NCI-H510A (cell line): Measurements from ENCODE around the gene SNTA1.
"Not testable (repeated sequence)": the region's sequence is repeated elsewhere in the genome, so short reads cannot be mapped to it uniquely, and the experiment has no call there.

Experiments
- DNase-seq: peaks from one replicate; lab custom pipeline; 2025; lab: John Stamatoyannopoulos, UW

SNTA1 gene

GRCh38 chr20:33443512-33444239, at the start of gene SNTA1:
TSS of gene SNTA1 (minus strand) at chr20:33443763. CDS start at chr20:33443620, 143 bp downstream.
- DNase-seq, result peak; percentile 92

- DNase-seq, result no peak
Observed at GRCh38 chr20:33490934-33491656, 47.5 kb upstream of the SNTA1 start.

- DNase-seq, result no peak
Observed at GRCh38 chr20:33490023-33490933, 46.7 kb upstream of the SNTA1 start, which contains the start of gene CBFA2T2. TSS of gene CBFA2T2 (plus strand) at chr20:33490096. CDS start at chr20:33490268, 172 bp downstream.

- DNase-seq, result peak; percentile 95
Observed at GRCh38 chr20:33489495-33490022, 46.0 kb upstream of the SNTA1 start.

- DNase-seq, result not testable (repeated sequence)
Observed at GRCh38 chr20:33488661-33489494, 45.3 kb upstream of the SNTA1 start.

GRCh38 chr20:33488201-33488600, 44.6 kb upstream of the SNTA1 start:
- no peak for DNase-seq

- DNase-seq, result not testable (repeated sequence)
Observed at GRCh38 chr20:33483186-33483585, 39.6 kb upstream of the SNTA1 start.

GRCh38 chr20:33482581-33482980, 39.0 kb upstream of the SNTA1 start:
- DNase-seq, result peak; percentile 27

GRCh38 chr20:33481431-33481941, 37.9 kb upstream of the SNTA1 start:
- DNase-seq, result no peak

- DNase-seq, result no peak
Observed at GRCh38 chr20:33480048-33480447, 36.5 kb upstream of the SNTA1 start.

- DNase-seq, result peak; percentile 95
Observed at GRCh38 chr20:33477386-33478234, 34.0 kb upstream of the SNTA1 start.

GRCh38 chr20:33475381-33476152, 32.0 kb upstream of the SNTA1 start:
- no peak for DNase-seq

- DNase-seq, result no peak
Observed at GRCh38 chr20:33474963-33475362, 31.4 kb upstream of the SNTA1 start.

GRCh38 chr20:33474097-33474873, 30.7 kb upstream of the SNTA1 start:
- DNase-seq, result peak; percentile 56

- DNase-seq, result no peak
Observed at GRCh38 chr20:33472868-33473435, 29.4 kb upstream of the SNTA1 start.

- DNase-seq, result no peak
Observed at GRCh38 chr20:33470866-33471265, 27.3 kb upstream of the SNTA1 start.

- no peak for DNase-seq
Observed at GRCh38 chr20:33470457-33470856, 26.9 kb upstream of the SNTA1 start.

GRCh38 chr20:33466303-33466646, 22.7 kb upstream of the SNTA1 start:
- DNase-seq, result no peak
